ENCODE measurements around the gene ARF1.

ARF1 gene

DNA sequence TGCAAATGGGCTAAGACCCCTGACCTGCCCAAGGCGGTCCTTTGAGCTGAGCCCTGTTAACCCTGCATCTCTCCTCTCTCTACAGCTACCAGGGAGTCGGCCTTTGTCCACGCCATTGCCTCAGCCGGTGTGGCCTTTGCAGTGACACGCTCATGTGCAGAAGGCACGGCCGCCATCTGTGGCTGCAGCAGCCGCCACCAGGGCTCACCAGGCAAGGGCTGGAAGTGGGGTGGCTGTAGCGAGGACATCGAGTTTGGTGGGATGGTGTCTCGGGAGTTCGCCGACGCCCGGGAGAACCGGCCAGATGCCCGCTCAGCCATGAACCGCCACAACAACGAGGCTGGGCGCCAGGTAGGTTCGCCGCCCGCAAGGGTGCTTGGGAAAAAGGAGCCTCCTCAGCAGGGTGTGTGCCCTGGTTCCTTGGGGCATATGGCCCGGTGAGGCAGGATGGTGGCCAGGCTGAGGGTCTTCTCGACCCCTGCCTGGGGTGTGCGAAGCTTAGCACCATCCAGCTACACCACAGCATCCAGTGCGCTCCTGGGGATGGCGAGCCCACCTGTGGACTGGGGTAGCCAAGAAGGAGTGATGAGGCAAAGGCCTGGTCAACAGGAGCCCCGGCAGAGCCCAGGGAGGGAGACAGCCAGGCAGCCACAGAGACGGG lies 31.8 kb upstream of the ARF1 start:
- no peak for DNase-seq

DNA sequence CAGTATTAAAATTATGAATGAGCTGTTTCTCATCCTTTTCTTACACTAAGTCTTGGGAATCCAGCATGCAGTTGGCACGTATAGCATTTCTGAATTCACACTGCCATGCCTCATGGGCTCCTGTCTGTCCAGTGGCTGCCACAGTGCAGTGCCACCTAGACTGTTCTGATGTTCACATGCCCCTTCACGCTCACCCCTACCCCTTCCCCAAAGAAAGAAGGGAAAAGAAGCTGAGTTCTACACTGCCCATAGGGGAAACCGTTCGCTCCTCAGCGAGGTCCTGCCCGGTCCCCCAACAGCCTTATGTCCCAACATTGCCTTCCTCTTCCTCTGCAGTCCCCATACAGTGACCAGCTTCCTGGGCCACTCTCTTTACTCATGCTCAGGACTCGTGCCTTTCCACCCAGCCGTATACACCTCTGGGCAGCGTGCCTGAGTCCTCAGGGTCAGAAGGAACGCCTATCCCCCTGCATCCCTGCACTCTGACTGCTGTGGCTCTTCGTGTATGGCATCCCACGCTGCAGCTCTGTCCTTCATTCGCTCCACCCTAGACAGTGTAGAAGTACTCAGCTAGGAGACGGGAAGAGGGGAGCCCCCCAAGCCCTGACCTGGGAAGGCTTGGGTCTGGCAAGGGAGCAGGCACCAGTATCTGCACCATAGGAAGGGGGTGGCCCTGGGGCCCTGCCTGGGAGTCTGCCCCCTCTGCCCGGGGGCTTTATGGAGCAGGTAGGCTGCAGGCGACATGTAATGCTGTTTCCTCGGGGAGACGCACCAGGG lies 24.1 kb upstream of the ARF1 start:
- no peak for DNase-seq

DNA sequence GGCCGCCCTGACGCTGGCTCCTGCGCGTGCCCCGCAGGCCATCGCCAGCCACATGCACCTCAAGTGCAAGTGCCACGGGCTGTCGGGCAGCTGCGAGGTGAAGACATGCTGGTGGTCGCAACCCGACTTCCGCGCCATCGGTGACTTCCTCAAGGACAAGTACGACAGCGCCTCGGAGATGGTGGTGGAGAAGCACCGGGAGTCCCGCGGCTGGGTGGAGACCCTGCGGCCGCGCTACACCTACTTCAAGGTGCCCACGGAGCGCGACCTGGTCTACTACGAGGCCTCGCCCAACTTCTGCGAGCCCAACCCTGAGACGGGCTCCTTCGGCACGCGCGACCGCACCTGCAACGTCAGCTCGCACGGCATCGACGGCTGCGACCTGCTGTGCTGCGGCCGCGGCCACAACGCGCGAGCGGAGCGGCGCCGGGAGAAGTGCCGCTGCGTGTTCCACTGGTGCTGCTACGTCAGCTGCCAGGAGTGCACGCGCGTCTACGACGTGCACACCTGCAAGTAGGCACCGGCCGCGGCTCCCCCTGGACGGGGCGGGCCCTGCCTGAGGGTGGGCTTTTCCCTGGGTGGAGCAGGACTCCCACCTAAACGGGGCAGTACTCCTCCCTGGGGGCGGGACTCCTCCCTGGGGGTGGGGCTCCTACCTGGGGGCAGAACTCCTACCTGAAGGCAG lies 23.4 kb upstream of the ARF1 start:
- no peak for DNase-seq

DNA sequence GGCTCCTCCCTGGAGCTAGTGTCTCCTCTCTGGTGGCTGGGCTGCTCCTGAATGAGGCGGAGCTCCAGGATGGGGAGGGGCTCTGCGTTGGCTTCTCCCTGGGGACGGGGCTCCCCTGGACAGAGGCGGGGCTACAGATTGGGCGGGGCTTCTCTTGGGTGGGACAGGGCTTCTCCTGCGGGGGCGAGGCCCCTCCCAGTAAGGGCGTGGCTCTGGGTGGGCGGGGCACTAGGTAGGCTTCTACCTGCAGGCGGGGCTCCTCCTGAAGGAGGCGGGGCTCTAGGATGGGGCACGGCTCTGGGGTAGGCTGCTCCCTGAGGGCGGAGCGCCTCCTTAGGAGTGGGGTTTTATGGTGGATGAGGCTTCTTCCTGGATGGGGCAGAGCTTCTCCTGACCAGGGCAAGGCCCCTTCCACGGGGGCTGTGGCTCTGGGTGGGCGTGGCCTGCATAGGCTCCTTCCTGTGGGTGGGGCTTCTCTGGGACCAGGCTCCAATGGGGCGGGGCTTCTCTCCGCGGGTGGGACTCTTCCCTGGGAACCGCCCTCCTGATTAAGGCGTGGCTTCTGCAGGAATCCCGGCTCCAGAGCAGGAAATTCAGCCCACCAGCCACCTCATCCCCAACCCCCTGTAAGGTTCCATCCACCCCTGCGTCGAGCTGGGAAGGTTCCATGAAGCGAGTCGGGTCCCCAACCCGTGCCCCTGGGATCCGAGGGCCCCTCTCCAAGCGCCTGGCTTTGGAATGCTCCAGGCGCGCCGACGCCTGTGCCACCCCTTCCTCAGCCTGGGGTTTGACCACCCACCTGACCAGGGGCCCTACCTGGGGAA lies 22.7 kb upstream of the ARF1 start:
- DNase-seq = peak; percentile 48

DNA sequence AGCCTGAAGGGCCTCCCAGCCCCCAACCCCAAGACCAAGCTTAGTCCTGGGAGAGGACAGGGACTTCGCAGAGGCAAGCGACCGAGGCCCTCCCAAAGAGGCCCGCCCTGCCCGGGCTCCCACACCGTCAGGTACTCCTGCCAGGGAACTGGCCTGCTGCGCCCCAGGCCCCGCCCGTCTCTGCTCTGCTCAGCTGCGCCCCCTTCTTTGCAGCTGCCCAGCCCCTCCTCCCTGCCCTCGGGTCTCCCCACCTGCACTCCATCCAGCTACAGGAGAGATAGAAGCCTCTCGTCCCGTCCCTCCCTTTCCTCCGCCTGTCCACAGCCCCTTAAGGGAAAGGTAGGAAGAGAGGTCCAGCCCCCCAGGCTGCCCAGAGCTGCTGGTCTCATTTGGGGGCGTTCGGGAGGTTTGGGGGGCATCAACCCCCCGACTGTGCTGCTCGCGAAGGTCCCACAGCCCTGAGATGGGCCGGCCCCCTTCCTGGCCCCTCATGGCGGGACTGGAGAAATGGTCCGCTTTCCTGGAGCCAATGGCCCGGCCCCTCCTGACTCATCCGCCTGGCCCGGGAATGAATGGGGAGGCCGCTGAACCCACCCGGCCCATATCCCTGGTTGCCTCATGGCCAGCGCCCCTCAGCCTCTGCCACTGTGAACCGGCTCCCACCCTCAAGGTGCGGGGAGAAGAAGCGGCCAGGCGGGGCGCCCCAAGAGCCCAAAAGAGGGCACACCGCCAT lies 21.9 kb upstream of the ARF1 start:
- no peak for DNase-seq

DNA sequence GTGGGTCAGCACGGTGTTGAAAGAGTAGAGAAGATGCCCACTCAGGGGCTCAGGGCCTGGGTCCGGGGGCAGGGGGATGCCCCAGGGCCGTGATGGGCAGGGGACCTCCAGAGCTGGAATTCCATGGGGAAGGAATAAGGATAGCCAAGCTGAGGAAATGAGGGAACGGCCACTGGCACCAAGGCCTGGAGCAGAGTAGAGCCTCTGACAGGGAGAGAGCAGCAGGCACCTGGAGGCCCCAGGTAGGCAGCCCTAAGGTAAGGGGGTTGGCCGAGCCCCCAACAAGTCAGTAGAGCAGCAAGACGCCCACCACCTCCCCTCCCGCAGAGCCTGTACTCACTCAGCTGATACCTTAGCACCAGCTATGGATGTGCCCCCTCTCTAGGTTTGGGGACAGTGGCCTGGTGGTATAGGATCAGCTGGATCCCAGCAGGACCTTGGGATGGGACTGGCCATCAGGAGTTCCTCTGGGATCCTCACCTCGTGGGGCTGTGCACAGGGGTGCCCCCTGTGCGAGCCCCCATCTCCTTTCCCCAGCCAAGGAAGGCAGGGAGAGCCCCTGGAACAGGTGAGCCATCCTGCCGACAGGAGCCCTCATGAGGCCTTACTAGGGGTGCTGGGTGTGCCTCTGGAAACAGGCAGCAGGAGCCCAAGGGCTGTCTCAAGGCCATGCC lies 21.0 kb upstream of the ARF1 start:
- DNase-seq = no peak

DNA sequence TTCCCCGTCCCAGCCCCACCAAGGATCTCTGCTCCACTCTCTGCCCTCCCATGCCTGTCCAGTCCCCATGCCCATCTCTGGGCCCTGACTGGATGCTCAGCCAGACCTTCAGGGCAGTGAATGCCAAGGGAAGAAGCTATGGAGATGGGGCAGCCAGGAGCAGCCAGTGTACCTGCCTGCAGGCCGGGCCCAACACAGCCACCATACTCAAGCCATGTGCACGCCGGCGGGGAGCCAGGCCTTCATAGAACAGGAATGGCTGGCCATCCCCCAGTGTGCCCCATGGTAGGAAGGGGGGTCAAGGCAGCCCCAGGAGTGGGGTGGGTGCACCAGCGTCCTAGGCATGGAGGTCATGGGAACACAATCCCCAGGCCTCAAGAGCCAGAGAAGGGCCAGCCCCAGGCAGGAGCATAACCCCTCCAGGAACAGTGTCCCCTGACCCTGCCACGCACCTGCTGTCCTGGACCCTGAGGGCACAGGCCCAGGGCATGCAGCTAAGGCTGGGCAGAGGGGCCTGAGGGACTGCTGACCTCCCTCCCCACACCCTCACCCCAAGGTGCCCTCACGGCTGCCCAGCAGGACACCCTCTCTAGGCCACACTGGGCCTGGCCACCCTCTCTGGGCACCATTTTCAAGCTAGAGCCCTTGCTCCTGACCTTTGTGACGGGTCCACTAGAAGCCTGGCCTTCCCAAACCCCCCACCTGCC lies 20.3 kb upstream of the ARF1 start:
- no peak for DNase-seq

DNA sequence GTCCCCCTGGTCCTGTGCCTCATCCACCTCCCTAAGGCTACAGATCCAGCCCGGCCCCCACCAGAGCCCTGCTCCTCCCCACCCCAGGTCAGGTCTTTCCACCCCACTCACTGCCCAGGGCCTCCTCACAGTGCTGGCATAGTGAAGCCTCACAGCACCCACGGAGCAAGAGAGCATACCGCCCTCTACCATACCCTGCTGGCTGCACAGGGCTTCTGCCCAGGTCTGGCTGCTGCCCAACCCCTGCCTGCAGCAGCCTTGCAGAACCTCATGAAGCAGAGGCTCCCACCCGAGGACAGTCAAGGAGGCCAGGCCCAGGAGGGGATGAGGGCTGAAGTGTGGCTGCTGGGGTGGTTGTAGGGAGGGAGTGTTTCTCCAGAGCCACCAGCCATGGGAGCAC lies 19.7 kb upstream of the ARF1 start:
- DNase-seq = no peak

DNA sequence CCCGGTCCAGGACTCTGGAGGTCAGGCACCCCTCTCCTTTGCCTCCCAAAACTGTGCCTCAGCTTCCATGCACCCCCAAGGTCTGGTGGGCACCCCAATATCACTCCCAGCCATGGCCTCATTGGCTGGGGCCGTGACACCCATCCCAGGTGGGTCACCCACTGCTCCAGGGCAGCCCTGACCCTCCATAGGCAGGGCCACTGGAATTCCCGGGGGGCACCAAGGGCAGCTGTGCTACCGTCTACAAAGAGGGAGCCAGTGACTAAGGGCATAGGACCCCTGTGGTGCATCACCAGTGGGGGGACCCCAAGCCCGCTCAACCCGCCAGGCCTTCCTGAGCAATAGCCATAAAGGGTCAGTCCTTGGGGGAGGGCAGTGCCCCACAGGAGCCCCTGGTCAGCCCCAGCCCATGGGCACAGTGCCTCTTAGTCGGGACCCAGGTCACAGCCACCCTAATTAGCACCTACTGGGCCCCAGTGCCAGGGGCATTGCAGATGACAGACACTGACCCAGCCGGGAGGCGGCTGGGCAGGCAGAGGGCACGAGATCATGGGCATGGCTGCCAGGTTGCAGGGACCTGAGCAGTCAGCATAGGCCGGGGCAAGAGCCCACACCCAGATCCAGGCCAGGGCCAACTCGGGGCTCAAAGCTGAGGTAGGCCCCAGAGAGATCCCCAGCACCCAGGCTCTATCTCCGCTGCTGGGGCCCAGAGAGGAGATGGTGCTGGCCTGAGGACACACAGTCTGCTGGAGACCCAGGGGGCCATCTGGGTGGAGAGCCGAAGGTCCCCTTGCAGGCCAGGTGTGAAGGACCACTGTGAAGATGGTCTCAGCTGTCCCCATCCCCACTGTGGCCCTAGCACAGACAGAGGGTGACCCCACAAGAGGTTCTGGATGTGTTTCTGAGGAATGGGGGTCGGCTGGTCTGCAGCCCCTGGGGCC lies 19.0 kb upstream of the ARF1 start:
- DNase-seq = no peak

DNA sequence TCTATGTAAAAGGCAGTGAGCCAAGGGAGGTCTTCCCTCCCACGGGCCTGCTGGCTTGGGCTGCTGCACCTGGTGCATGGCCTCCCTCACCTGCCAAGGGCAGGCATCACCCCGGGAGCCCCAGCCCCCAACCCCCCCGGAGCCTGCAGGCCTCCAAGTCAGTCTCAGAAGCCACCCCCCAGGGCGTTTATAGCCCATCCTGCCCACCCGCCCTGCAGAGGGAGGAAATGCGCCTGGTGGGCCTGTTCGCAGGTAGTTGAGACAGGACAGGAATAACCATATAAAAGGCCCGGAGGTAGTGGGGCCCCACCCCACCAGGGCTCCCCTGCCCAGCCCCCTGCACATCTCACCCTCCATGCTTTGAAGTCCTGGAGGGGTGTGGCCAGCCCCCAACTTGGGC lies 18.2 kb upstream of the ARF1 start:
- DNase-seq = no peak

DNA sequence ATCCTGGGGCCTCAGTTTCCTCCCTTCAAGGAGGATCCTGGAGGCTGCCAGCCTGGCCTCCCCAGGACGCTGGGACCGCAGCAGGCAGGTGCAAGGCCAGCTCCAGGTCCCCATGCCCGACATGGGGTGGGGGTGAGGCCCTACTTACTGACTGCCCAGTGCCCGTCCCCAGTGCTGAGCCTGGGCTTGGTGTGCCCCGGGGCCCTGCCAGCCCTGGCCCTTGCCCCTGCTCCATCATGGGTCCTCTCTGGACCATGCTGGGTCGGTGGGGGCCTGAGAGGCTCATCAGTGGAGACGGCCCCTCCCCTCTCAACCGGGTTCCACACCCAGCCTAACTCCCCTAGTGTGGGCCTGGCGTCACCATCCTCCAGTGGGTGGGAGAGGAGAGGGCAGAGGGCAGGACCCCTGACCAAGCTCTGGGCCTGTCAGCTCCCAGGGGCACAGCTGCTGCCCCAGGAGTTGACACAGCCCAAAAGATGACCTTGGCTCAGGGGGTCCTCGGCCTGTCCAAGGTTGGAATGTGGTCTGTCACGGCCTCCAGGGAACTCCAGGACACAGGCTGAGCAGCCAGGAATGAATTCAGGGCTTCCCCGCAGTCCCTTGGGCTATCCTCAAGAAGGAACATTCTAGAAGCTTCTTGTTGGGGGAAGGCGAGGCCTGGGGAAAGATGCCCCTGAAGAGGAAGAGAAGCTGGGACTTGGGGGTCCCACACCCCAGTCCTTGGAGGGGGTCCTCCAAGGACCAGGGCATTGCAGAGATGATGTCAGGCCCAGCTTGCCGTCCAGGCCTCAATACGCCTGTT lies 17.6 kb upstream of the ARF1 start:
- DNase-seq = no peak

DNA sequence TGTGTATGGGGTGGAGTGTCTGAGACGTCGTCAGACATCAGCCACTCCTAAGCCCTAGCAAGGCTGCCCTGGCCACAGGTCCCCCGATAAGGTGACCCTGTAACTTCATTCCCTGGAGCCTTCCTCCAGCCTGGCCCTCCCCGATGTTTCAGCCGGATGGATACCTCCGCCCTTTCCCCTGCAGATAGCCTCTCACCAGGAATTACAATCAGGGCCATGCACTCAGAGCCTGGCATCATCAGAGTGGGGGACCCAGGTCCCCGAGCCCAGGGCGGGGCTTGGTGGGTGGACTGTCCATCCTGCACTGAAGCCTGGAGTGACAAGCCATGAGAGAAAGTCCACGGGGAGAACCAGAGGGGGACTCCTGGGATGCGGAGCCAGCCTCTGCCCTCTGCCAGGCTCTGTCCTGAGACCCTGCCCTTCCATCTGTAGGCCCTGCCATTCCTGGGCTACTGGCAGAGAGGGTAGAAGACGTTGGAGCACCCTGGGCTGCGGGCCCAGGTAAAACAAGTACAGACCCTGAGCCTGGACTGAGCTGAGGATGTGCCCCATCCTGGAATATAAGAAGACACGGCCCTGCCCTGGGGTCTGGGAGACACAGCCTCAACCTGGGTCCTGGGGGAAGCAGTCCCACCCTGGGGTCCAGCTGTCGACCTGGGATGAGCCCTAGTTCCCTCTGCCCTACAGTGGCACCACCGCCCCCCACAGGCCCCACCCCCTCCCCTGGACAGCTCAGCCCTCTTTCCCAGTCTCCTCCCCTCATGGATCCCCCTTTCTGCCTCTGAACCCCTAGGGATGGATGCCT lies 16.8 kb upstream of the ARF1 start:
- no peak for DNase-seq

DNA sequence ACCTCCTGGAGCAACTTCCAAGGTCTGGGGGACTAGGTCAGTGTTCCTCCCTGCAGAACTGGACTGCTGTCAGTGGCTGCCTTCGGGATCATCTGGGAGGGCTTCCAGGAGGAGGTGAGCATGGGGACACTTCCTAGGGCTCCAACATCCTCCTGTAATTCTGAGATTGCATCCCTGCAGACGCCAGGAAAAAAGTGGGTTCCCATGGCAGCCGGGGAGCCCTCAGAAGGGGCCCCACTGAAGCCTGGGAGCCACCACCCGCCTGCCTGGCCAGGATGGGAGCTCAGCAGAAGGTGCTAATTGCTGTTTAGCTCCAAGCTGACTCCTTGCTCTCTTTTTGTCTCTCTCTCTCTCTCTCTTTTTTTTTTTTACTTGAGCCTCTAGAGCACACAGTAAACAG lies 16.1 kb upstream of the ARF1 start:
- DNase-seq = no peak

DNA sequence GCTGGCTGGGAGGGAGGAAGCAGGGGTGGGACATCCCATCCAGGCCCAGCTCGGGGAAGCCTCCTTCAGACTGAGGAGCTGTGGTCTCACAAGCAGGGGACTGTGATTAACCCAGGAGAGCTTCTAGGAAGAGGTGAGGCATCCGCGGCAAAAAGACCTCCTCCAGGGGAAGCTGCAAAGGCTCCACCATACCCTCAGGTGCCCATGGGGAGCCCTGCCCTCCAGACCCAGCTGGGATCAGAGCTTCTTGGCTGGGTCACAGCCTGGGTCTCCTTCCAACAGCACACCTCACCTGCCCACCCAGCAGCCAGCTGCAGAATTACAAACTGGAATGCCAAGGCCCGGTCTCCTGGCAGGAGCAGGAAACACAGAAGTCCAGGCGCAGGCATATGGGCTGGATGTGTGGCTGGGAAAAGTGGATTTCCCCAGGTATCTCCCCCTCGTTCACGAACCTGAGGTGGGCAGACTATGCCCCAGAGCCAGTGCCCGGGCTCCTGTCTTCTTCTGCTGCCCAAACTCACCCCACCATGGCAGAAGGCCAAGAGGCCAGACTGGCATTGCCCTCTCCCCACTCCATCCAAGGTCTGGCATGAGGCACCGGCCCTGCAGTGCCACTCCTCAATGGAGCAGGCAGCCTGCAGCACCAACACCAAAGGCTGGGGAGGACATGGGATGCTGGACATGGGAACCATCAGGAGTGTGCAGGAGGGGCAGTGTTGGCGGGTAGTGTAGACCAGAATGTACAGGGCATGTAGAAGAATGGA lies 15.4 kb upstream of the ARF1 start:
- no peak for DNase-seq

DNA sequence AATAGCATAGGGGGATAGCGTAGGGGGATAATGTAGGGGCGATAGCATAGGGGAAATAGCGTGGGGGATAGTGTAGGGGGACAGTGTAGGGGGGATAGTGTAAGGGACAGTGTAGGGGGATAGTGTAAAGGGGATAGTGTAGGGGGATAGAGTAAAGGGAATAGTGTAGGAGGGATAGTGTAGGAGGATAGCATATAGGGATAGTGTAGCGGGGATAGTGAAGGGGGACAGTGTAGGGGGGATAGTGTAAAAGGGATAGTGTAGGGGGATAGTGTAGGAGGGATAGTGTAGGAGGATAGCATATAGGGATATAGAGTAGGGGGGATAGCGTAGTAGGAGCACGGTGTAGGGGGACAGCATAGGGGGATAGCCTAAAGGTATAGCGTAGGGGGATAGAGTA lies 14.1 kb upstream of the ARF1 start:
- DNase-seq = no peak

DNA sequence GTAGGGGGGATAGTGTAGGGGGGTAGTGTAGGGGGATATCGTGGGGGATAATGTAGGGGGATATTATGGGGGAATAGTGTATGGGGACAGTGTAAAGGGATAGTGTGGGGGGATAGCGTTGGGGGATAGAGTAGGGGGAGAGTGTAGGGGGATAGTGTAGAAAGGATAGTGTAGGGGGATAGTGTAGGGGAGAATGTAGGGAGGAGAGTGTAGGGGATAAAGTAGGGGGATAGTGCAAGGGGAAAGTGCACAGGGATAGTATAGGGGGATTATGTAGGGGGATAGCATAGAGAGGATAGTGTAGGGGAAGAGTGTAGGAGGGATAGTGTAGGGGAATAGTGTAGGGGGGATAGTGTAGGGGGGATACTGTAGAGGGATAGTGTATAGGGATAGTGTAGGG lies 12.3 kb upstream of the ARF1 start:
- no peak for DNase-seq

DNA sequence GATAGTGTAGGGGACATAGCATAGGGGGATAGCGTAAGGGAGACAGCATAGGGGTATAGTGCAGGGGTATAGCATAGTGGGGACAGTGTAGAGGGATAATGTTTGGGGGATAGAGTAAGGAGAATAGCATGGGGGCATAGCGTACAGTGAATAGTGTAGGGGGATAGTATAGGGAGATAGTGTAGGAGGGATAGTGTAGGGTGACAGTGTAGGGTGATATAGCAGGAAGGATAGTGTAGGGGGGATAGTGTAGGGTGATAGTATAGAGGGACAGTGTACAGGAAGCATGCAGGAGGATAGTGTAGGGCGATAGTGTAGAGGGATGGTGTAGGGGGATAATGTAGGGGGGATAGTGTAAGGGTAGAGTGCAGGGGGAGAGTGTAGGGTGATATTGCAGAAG lies 11.7 kb upstream of the ARF1 start:
- DNase-seq = no peak
